ENCODE results near the gene RAD1. TPM values are rescaled to one million over a fixed set of nuclear protein-coding genes. Genes with fewer than 3 reads are reported as not detected.

Gene RAD1
- 10 to 100 TPM; 18.7 to 38.8 (median 26.1) TPM for total RNA-seq

GRCh38 chr5:34915139-34915855, at the start of gene RAD1, which contains the start of gene BRIX1:
Gene RAD1 (minus strand): TSS chr5:34915504. CDS start chr5:34914892, 612 bp downstream.
Gene BRIX1 (plus strand): TSS chr5:34915711. CDS start chr5:34915739, 28 bp downstream.
- Histone ChIP-seq H3K4me1 (replicated peaks in 1 of 2) (peaks cover 6 to 19% of the 10 kb centered on the region in 2 donors), H3K27ac (peak within 1 kb of the TSS; percentile 86 to 96), H3K4me3 (peak within 1 kb of the TSS; percentile 85 to 99 (median 91))
- WGBS, 10 experiments: 0 to 7% (median 0%) methylated on average over 1 to 27 of the region's 67 CpGs; no CpG with 5 or more reads in 3 of the 10 experiments
- in situ Hi-C loops (cut with MboI; ENCODE audit: low pct_unique_long_range_greater_than_20kb in 2 of 9, low sequenced_read_pairs in 9 of 9, unreplicated experiment in 9 of 9): loop anchor here in 3 of 9 experiments (25.0 kb wide), 2 partner anchors 403 to 428 kb away; no protein-coding TSS in a partner anchor
- peak; percentile 96 to 100 (median 99) for ATAC-seq (replicated peaks in 6 of 8)

- H3K4me1 ChIP-seq (replicated peaks in 1 of 2): no peaks in the 10 kb centered on the region
- WGBS, 10 experiments: 63 to 100% (median 100%) methylated on average over 1 of the region's 1 CpG; no CpG with 5 or more reads in 3 of the 10 experiments
- ATAC-seq (replicated peaks in 6 of 8): peak in 1 of 8 experiments; percentile 21
- H3K27ac ChIP-seq: no peak overlapping the region
- in situ Hi-C loops (cut with MboI; ENCODE audit: low pct_unique_long_range_greater_than_20kb in 2 of 9, low sequenced_read_pairs in 9 of 9, unreplicated experiment in 9 of 9): loop anchor here in 1 of 9 experiments (25.0 kb wide), 1 partner anchor 978 kb away; the partner anchor contains the start of gene CAPSL
- H3K4me3 ChIP-seq: no peak overlapping the region
These were observed 44.0 kb upstream of the RAD1 start for GRCh38 chr5:34959323-34959722.

GRCh38 chr5:34957857-34958690, 42.8 kb upstream of the RAD1 start:
- in situ Hi-C loops (cut with MboI; ENCODE audit: low pct_unique_long_range_greater_than_20kb in 2 of 9, low sequenced_read_pairs in 9 of 9, unreplicated experiment in 9 of 9): loop anchor here in 1 of 9 experiments (25.0 kb wide), 1 partner anchor 979 kb away; the partner anchor contains the start of gene CAPSL

GRCh38 chr5:34957321-34957720, 42.0 kb upstream of the RAD1 start:
- no peak overlapping the region for H3K4me3 ChIP-seq
- in situ Hi-C loops (cut with MboI; ENCODE audit: low pct_unique_long_range_greater_than_20kb in 2 of 9, low sequenced_read_pairs in 9 of 9, unreplicated experiment in 9 of 9): loop anchor here in 1 of 9 experiments (25.0 kb wide), 1 partner anchor 980 kb away; the partner anchor contains the start of gene CAPSL
- H3K4me1 ChIP-seq (replicated peaks in 1 of 2): no peaks in the 10 kb centered on the region
- no peak overlapping the region for H3K27ac ChIP-seq
- no peak for ATAC-seq (replicated peaks in 6 of 8)
- 89 to 100% (median 100%) methylated on average over 1 of the region's 1 CpG; no CpG with 5 or more reads in 3 of the 10 experiments for WGBS, 10 experiments

More at GRCh38 chr5:34957857-34958690, 42.8 kb upstream of the RAD1 start:
- Histone ChIP-seq H3K27ac (no peak overlapping the region), H3K4me3 (no peak overlapping the region), H3K4me1 (replicated peaks in 1 of 2) (no peaks in the 10 kb centered on the region)
- peak in 6 of 8 experiments; percentile 36 to 89 (median 76) for ATAC-seq (replicated peaks in 6 of 8)
- 23 to 81% (median 47%) methylated on average over 2 to 5 of the region's 5 CpGs for WGBS, 10 experiments

- H3K4me3 ChIP-seq: no peak overlapping the region
- ATAC-seq (replicated peaks in 6 of 8): no peak
- 83 to 100% (median 89%) methylated on average over 5 to 11 of the region's 11 CpGs for WGBS, 10 experiments
- in situ Hi-C loops (cut with MboI; ENCODE audit: low pct_unique_long_range_greater_than_20kb in 2 of 9, low sequenced_read_pairs in 9 of 9, unreplicated experiment in 9 of 9): no loop called here
- H3K4me1 ChIP-seq (replicated peaks in 1 of 2): no peaks in the 10 kb centered on the region
- H3K27ac ChIP-seq: no peak overlapping the region
These were observed 29.2 kb upstream of the RAD1 start for GRCh38 chr5:34944460-34945047.

GRCh38 chr5:34944044-34944443, 28.7 kb upstream of the RAD1 start:
- ATAC-seq (replicated peaks in 6 of 8): no peak
- in situ Hi-C loops (cut with MboI; ENCODE audit: low pct_unique_long_range_greater_than_20kb in 2 of 9, low sequenced_read_pairs in 9 of 9, unreplicated experiment in 9 of 9): no loop called here
- Histone ChIP-seq H3K4me3 (no peak overlapping the region), H3K27ac (no peak overlapping the region), H3K4me1 (replicated peaks in 1 of 2) (no peaks in the 10 kb centered on the region)
- 90 to 100% (median 100%) methylated on average over 1 to 2 of the region's 2 CpGs; no CpG with 5 or more reads in 2 of the 10 experiments for WGBS, 10 experiments

GRCh38 chr5:34941936-34942335, 26.6 kb upstream of the RAD1 start:
- no peaks in the 10 kb centered on the region for H3K4me1 ChIP-seq (replicated peaks in 1 of 2)
- in situ Hi-C loops (cut with MboI; ENCODE audit: low pct_unique_long_range_greater_than_20kb in 2 of 9, low sequenced_read_pairs in 9 of 9, unreplicated experiment in 9 of 9): no loop called here
- WGBS, 10 experiments: 67 to 100% (median 95%) methylated on average over 1 to 3 of the region's 3 CpGs

GRCh38 chr5:34932947-34933346, 17.6 kb upstream of the RAD1 start:
- peaks cover 8 to 17% of the 10 kb centered on the region in 2 donors for H3K4me1 ChIP-seq (replicated peaks in 1 of 2)
- WGBS, 10 experiments: 73 to 100% (median 100%) methylated on average over 1 to 2 of the region's 2 CpGs; no CpG with 5 or more reads in 2 of the 10 experiments
- ATAC-seq (replicated peaks in 6 of 8): no peak
- H3K27ac ChIP-seq: no peak overlapping the region
- in situ Hi-C loops (cut with MboI; ENCODE audit: low pct_unique_long_range_greater_than_20kb in 2 of 9, low sequenced_read_pairs in 9 of 9, unreplicated experiment in 9 of 9): no loop called here
- H3K4me3 ChIP-seq: no peak overlapping the region

More at GRCh38 chr5:34941936-34942335, 26.6 kb upstream of the RAD1 start:
- H3K27ac ChIP-seq: no peak overlapping the region
- no peak overlapping the region for H3K4me3 ChIP-seq
- ATAC-seq (replicated peaks in 6 of 8): no peak

GRCh38 chr5:34930870-34931269, 15.6 kb upstream of the RAD1 start:
- ATAC-seq (replicated peaks in 6 of 8): no peak
- in situ Hi-C loops (cut with MboI; ENCODE audit: low pct_unique_long_range_greater_than_20kb in 2 of 9, low sequenced_read_pairs in 9 of 9, unreplicated experiment in 9 of 9): no loop called here
- Histone ChIP-seq H3K4me1 (replicated peaks in 1 of 2) (peaks cover 8 to 17% of the 10 kb centered on the region in 2 donors), H3K27ac (no peak overlapping the region), H3K4me3 (peak overlapping the region; percentile 59 to 92 (median 68))
- 37 to 81% (median 52%) methylated on average over 1 to 4 of the region's 4 CpGs for WGBS, 10 experiments

GRCh38 chr5:34930462-34930844, 15.1 kb upstream of the RAD1 start:
- Histone ChIP-seq H3K4me1 (replicated peaks in 1 of 2) (peaks cover 8 to 17% of the 10 kb centered on the region in 2 donors), H3K4me3 (peak overlapping the region; percentile 59 to 92 (median 68)), H3K27ac (no peak overlapping the region)
- 0 to 10% (median 0%) methylated on average over 1 to 3 of the region's 3 CpGs for WGBS, 10 experiments
- in situ Hi-C loops (cut with MboI; ENCODE audit: low pct_unique_long_range_greater_than_20kb in 2 of 9, low sequenced_read_pairs in 9 of 9, unreplicated experiment in 9 of 9): no loop called here
- no peak for ATAC-seq (replicated peaks in 6 of 8)

GRCh38 chr5:34929720-34930461, 14.6 kb upstream of the RAD1 start:
- peaks cover 8 to 17% of the 10 kb centered on the region in 2 donors for H3K4me1 ChIP-seq (replicated peaks in 1 of 2)
- H3K4me3 ChIP-seq: peak overlapping the region; percentile 59 to 92 (median 68)
- peak; percentile 54 to 74 (median 63) for ATAC-seq (replicated peaks in 6 of 8)
- in situ Hi-C loops (cut with MboI; ENCODE audit: low pct_unique_long_range_greater_than_20kb in 2 of 9, low sequenced_read_pairs in 9 of 9, unreplicated experiment in 9 of 9): no loop called here
- 0 to 1% (median 0%) methylated on average over 2 to 14 of the region's 70 CpGs; no CpG with 5 or more reads in 2 of the 10 experiments for whole genome bisulfite sequencing, 10 experiments
- peak overlapping the region; percentile 83 to 88 for H3K27ac ChIP-seq
